ENCODE results near the gene SDCCAG8.

The SDCCAG8 gene

DNA sequence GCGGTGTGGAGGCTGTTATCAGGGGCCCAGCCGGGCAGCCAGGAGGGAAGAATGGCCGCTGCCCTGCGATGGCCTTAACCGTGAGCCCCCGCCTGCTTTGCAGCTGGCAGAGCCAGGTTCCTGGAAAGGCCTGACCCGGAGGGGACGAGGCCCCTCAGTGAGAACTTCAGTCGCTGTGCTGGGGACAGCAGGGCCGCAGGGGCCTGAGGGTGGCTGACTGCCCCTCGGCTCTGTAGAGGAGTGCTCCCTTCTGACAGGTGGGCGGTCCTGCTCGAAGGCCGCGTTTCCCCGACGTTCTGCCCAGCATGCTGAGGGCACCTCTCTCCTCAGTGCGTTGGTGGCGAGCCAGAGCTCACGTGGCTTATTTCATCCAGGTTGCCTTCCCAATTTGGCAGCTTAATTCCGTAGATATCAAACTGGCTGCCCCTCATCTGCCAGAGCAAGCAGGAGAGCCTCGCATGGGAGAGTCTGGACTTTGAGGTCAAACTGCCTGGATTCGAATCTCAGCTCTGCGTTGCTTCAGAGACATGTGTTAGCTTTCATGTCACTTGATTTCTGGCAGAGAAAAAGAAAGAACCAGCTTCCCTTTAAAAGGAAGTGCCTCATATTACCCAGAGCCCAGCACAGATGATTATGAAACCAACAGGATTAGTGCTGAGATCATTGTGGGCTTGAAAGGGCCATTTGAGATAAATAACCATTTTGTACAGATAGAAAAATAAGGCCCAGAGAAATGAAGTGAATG, 239.8 kb downstream of the SDCCAG8 start:
- in situ Hi-C loops (cut with MboI; ENCODE audit: low sequenced_read_pairs), result no loop called here

DNA sequence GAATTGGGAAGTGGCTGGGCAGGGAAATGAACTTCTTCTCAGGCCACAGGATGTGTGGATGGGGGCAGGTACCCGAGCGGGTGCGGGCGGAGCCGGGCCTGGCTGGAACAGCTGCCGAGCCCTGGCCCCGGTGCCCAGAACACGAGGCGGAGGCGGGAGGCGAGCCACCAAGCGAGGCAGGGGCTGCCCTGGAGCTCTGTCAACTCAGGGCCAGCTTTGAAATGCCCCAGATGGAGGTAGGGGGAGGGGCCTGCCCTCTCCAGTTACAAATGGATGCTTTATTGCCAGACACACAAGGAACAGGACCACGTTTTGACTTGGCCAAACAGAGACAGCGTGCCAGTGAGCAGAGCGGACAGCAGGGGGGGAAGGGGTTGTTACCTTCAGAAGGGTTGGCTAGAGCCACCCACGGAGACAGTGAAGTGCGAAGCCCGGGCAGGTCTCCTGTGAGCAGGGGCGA, 240.4 kb downstream of the SDCCAG8 start:
- in situ Hi-C loops (cut with MboI; ENCODE audit: low sequenced_read_pairs), result no loop called here

DNA sequence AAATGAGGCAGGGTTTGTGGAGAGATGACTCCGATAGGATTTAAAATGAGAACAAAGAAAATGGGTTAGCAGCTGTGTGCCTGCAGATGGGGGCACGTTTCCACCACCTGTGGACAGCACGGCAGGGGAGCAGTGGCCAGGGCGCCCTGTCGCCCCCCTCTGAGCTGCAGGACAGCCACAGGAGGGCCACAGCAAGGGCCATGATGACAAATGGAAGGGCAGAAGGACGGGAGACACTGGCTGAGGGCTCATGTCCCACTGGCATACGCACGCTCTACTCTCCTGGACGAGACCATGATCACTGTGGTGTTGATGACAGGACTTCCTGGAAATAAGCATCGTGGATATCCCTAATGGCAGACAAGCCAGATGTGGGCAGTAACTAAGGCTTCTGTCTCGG, 241.0 kb downstream of the SDCCAG8 start:
- in situ Hi-C loops (cut with MboI; ENCODE audit: low sequenced_read_pairs), result no loop called here

DNA sequence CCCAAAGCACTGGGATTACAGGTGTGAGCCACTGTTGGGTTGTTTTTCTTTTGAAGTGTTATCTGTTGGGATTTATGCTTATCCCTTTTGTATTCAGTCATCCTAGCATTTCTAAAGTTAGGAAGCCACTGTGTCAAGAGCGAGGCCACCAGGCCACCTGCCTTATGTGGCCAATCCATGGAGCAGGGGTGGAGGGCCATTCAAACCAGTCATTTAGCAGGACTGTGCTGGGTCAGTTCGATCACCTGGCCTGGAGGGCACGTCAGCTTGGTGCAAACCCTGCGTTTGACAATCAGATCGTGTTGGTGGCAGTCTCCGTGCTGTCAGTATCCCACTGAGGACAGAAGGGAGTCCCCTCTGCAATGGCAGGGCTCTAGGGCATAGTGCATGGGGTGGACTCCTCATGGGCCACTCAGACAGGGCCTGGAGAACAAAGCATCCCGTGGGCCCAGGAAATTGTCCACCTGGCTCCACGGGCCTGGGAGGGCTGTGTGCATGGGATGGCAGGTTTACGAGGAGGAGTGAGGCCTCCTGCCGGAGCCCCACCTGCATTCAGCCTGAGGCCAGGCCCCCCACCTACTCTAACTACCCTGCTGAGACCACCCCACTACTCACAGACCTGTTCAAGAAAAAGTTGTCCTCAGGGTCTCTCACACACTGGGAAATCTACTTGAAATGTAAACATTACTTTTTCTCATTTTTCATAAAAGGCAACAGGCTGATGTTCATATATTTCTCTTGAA, 242.3 kb downstream of the SDCCAG8 start:
- in situ Hi-C loops (cut with MboI; ENCODE audit: low sequenced_read_pairs), result no loop called here

DNA sequence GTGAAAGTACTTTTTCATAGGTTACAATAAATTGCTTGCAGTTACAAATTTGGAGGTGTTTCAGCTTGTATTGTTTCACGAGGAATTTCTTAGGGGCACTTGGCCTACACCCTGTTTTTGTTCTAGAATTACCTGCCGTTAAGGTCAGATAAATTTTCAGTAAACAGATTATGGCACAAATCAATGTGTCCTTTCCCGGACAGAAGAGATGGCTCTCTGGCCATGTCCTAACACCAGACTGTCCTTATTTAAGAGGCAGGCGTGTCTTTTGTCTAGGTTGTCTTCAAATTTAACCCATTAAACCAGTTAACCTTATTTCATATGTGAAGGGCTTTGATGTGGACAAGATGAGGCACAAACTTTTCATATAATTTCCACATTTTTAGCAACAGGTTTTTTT, 243.4 kb downstream of the SDCCAG8 start:
- in situ Hi-C loops (cut with MboI; ENCODE audit: low sequenced_read_pairs), result no loop called here

DNA sequence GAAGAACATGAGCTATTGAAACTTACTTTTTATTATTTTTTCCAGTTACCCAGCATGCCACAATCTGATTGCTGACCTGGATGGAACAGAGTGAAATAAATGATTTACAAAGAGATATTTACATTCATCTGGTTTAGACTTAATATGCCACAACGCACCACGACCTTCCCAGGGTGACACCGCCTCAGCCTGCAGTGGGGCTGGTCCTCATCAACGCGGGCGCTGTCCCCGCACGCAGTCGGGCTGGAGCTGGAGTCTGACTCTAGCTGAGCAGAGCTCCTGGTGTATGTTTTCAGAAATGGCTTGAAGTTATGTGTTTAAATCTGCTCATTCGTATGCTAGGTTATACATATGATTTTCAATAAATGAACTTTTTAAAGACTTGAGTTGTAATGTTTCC, 243.9 kb downstream of the SDCCAG8 start:
- in situ Hi-C loops (cut with MboI; ENCODE audit: low sequenced_read_pairs), result no loop called here

DNA sequence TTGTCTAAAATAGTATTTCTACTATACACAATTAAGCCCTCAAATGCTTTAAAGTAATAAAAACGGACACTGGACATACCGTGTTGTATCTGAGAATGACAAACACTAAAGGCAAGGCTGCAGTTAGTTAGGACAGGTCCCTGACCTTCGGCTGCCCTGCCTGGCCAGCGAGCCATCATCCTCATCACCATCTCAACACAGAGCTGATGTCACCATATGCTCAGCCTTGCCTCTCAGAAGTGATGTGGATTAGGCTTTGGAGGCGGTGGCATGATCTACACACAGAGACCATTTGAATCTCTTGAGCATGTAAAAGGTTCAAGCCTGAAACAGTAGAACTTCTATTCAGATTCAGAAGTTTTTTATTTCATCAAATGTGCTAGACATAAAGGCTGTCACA, 244.7 kb downstream of the SDCCAG8 start:
- in situ Hi-C loops (cut with MboI; ENCODE audit: low sequenced_read_pairs), result no loop called here

DNA sequence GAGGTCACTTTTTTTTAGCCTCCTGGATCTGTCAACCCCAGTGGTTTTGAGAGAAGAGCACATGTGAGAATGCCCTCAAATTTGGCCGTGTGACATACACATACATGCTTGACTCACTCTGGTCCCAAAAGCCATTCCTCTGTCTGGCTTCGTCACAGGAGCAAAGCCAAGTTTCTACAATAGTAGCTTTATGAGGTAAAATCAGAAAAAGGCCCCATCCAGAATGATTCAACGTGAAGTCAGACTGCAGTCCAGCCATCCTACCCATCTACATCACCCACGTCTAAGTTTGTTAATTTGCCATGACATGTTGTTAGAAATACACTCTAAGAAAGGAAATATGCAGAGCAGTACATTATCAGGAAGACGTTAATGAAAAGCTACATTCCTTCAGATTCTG, 245.2 kb downstream of the SDCCAG8 start:
- in situ Hi-C loops (cut with MboI; ENCODE audit: low sequenced_read_pairs), result no loop called here

DNA sequence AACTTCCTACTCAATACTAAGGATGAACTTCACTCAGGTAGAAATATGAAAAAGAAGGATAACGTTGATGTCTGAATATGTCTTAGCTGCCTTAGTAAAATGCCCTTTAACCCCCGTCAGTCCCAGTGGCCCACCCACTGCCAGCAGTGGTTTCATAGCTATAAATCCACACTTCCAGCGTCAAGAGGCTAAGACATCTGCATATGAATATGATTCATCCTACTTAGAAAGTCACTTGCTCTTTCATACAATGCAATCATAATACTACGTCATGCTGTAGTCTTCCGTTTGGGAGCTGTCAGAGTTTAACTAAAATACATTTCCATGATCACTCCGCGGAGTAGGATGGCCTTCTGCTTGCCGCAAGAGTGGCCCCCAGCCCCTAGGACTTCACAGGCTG, 247.3 kb downstream of the SDCCAG8 start:
- in situ Hi-C loops (cut with MboI; ENCODE audit: low sequenced_read_pairs), result no loop called here

DNA sequence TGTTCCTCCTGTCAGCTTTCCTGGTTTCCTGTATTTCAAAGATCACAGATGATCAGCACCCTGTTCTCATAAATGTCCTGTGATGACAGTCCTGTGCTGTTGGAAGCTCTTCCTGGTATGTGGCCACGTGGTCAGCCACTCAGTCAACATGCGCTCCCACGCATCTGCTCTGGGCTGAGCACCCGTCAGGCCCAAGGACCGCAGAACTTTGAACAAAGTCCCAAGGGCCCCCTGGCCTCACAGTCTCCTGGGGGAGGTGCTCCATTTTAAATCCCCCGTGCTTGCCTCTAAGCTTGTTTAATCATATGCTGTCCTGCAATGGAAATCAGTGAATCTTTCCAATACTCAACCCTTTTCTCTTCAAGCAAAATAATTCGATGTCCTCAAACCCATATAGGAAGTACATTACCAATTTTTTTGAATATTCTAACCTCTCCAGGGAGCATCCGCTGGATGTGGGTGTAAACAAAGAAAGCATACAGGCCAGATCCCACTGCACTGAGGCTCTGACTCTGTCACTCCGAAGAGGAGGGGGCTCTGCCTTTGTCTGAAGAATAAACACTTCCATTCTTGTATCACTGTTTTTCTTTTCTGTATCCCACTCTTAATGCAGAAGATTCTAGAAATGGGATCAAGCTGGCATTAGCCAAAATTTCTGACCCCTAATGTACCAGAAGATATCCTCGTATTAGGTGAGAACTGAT, 250.3 kb downstream of the SDCCAG8 start:
- in situ Hi-C loops (cut with MboI; ENCODE audit: low sequenced_read_pairs), result no loop called here

DNA sequence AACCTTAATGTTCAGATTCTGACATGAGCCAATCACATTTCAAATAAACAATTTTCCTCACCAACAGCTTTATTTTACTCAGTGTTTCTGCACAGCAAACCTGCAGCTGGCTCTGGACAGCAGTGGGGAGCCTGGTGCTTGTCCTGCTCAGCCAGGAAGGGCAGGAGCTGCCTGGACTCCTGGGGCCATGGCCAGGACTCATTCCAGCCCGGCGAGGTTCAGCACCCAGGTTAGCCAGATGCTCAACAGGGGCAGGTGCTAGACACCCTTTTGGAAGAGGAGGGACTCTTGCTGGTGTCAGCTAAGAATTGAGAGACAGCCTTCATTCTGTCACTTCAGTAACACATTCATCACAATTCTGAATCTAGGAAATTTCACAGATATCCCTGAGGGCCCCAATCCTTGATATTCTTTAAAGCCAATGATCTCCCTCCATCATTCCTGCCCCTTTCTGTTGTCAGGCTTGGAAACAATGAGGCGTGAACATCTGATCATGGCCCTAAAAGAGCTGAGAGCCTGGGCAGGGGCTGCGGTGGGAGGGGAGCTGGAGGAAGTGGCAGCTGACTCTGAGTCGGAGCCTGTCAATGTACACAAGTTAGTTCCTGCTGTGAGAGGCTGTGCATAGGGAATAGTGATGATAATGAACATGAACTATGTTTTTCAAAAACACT, 251.3 kb downstream of the SDCCAG8 start:
- in situ Hi-C loops (cut with MboI; ENCODE audit: low sequenced_read_pairs), result no loop called here

DNA sequence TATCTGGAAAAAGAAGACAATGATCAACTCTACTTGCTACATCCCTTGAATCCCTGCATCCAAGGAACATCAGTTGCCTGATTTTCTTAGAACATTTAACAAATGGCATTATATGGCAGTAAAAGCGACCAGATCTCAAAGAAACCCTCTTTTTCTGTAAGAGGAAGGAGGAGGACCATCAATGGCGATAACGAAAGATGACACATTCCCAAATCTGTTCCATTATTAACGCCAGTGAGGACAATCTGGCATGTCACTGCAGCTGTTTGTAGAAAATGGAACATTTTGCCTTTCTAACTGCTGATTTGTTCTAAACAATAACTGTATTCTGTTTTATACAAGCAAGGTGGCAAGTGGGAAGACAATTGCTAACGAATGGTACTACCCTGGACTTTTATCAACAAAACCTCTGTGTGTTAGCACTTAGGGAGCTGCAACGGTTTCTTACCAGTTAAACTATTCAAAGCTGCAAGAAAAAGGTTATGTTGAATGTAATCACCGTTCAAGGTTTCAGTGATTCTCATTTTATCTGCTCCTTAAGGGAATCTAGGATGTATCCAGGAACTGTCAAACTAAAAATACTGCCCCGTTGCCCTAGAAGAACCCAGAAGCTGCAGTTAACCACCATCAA, 251.9 kb downstream of the SDCCAG8 start:
- in situ Hi-C loops (cut with MboI; ENCODE audit: low sequenced_read_pairs), result no loop called here

DNA sequence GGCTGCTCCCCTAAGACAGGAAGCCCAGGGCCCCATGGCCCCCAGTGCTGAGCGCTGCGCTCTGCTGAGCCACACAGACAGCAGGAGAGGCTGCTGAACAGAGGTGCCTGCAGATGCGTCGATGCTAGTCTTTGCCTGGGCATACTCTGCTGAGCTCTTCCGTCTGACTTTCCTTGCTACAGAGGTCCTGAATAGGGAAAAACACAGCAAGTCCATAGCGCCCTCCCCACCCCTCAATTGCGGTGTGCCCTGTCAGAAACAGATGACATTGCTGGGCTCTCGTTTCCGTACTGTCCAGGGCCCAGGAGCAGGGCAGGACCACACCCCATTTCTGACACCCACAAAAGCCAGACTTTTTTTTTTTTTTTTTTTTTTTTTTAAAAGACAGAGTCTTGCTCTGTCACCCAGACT, 252.5 kb downstream of the SDCCAG8 start:
- in situ Hi-C loops (cut with MboI; ENCODE audit: low sequenced_read_pairs), result no loop called here

DNA sequence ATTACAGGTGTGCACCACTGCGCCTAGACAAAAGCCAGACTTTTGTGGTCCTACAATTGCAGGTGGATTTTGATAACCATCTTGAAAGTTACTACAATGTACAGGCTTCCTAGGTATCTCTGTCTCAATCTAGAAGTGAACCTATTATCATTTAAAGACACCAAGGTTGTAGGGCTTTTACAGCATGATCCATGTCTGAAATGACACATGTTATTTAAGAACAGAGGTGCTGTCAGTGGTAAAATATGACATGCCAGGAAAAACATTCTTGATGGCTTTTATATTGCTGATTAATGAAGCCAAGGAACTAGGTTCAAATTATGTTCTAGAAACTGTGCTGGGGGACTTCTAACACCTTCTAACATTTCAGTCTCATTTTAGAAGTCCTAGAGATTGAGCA, 253.1 kb downstream of the SDCCAG8 start:
- in situ Hi-C loops (cut with MboI; ENCODE audit: low sequenced_read_pairs), result no loop called here

DNA sequence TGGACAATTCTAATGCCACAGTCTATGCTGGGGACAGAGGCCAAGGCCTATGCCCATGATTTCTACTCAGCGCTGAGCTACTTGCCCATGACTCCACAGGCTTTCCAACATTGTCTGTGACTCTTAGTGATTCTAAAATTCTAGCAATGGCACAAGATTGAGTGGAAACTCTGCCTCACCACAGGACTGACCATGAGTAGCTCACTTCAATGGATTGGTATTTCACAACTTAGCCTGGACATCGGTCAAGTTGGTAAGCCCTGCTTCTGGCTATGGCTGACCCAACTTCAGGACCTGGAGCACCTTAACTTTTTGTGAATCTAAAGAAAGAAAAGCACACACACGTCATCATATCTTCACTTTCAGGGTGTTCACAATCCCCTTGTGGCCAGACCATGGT, 255.1 kb downstream of the SDCCAG8 start:
- in situ Hi-C loops (cut with MboI; ENCODE audit: low sequenced_read_pairs), result no loop called here

DNA sequence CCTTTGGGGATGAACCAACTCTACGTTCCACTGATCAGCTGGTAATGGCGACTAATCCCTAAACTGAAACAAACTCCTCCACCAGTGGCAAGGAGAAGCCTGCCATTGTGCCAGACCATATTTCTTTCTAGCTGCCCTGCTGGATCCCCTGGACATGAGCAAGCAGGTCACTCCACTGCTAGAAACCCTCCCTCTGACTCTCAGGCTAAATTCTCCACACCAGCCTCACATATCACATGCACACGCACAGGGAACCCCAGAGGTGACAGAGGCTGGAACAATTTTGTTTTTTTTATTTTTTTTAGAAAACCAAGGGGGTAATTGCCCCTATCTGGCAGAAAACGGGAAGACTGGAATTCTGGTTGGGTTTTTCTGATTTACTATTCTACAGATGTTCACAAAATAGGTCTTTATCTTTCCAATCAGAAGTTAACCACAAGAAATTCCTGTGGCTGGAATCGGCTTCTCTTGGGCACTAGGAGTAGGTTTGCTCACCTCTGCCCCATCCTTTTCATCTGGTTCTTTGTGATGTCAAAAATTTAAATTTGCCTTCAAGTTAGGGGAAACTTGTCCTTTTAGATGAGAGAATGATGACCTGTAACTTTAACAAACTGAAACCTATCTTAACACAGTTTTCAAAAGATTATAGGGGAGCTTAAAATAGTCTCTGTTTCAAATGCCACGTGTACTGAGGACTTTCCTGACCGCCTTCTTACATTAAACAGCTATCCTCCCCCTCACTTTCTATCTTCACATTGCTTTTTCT, 258.1 kb downstream of the SDCCAG8 start:
- in situ Hi-C loops (cut with MboI; ENCODE audit: low sequenced_read_pairs), result no loop called here

DNA sequence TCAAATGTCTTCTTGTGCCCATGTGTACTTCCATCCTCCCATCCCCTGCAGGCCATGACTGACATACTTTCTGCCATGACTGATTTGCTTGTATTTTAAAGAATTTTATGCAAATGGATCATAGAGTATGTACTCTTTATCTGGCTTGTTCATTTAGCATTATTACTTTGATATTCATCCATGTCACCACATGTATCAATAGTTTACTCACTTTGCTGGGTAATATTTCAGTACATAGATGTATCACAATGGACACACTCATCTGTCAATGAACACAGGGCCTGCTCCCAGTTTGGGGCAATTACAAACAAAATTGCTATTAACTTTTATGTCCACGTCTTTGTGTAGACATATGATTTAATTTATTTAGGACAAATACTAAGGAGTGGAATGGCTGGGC, 259.1 kb downstream of the SDCCAG8 start:
- in situ Hi-C loops (cut with MboI; ENCODE audit: low sequenced_read_pairs), result no loop called here

DNA sequence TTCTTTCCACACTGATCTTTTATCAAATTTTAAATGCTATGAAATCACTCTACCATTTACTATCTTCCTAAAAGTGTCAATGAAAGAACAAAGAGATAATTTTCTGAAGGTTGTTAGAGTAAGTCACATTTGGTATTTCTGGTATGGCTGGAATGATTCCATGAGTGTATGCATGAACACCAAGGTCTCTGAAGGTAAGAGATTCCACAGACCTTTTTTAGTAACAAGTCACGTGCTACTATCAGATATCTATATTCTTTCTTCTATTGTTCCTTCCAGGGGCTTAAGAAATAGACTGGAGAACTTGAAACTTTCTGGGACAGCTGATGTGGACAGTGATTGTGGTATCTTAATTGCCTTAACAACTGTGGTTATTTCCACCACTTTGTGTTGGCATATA, 265.0 kb downstream of the SDCCAG8 start:
- in situ Hi-C loops (cut with MboI; ENCODE audit: low sequenced_read_pairs), result no loop called here

DNA sequence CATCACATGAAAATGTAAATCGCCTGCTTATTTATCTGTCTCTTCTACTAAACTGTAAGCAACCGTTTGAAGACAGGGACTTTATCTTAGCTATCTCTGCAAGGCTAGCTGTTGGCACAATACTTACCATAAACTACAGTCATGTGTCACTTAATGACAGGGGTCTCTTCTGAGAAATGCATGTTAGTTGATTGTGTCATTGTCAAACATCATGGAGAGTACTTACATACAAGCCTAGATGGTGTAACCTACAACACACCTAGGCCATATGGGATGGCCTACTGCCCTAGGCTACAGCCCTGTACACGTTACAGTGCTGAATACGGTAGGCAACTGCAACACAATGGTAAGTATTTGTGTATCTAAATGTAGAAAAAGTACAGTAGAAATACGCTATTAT, 267.9 kb downstream of the SDCCAG8 start:
- in situ Hi-C loops (cut with MboI; ENCODE audit: low sequenced_read_pairs), result no loop called here

DNA sequence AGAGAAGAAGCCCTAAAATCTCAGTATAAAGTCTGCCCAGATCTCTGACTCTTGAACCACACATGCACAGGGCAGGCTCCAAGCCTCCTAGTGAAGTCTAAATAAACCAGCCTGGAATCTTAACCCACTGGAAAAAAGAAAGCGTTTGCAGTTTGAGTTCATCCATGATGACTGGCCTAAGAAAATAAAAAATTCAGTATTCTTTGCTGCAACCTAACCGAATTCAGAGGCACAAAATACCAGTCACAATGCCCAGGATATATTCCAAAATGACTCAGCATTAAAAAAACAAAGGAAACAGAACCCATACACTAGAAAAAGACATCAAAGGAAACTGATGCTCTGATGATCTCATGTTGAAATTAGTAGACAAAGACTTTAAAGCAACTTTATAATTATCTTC, 269.2 kb downstream of the SDCCAG8 start:
- in situ Hi-C loops (cut with MboI; ENCODE audit: low sequenced_read_pairs), result no loop called here
